Thyroid gland (tissue), 4 donors: ENCODE data around the gene TMEM92. TPM values are rescaled to one million over a fixed set of nuclear protein-coding genes. Genes with fewer than 3 reads are reported as not detected.

Experiments
- DNase-seq, 2 donors: peaks; one replicate each; pipeline ENCODE4 v3.0.0-alpha.2; 2019
- H3K27ac ChIP-seq, 3 donors: fragments of 200-600 bp; sonication (generic); 1 replicate in 2 of 3; 2 replicates in 1 of 3; pipeline ENCODE4 v1.5.1; 2016 to 2019; ENCODE audit warnings: mild to moderate bottlenecking in 1 of 3, moderate library complexity in 1 of 3
- H3K27me3 ChIP-seq: fragments of 200-600 bp; sonication (generic); one replicate; pipeline ENCODE4 v1.5.1; 2019
- H3K36me3 ChIP-seq, 2 donors: fragments of 200-600 bp; sonication (generic); one replicate each; pipeline ENCODE4 v1.5.1; 2016 to 2019
- H3K4me1 ChIP-seq, 2 donors: fragments of 200-600 bp; sonication (generic); one replicate each; pipeline ENCODE4 v1.5.1; 2017 to 2019
- H3K4me3 ChIP-seq, 3 donors: fragments of 200-600 bp; sonication (generic); replicated peaks in 1 of 3; 1 replicate in 2 of 3; 2 replicates in 1 of 3; pipeline ENCODE4 v1.5.1; 2016; ENCODE audit warnings: mild to moderate bottlenecking in 1 of 3
- H3K9me3 ChIP-seq: fragments of 200-600 bp; sonication (generic); one replicate; pipeline ENCODE4 v1.5.1; 2017
- POLR2A ChIP-seq, 2 donors: fragments of 450-650 bp; IDR thresholded peaks; one replicate each; pipeline ENCODE4 v1.6.1; 2017; ENCODE audit warnings: antibody characterized with exemption in 2 of 2, mild to moderate bottlenecking in 2 of 2, moderate library complexity in 1 of 2
- WGBS, 2 donors: methylation state at CpG; one replicate each; pipeline ENCODE4 v1.1.5; 2017; 5-methylcytosine and 5-hydroxymethylcytosine counted together
- intact Hi-C: fragments of 100-400 bp; cut with DNase I; formaldehyde crosslinking; loops from one replicate; pipeline ENCODE4 v1.15.1; 2023
- total RNA-seq, 4 donors: library from RNA; depleted of rRNA; stranded (reverse); fragments of >200 nt; gene quantifications; one replicate each; pipeline ENCODE4 v1.2.3, GENCODE V29; 2016
- TF ChIP-seq, protein P1 (sequence below), 6 experiments: fragments of 200-600 bp in 3 of 6; fragments of 450-650 bp in 3 of 6; sonication (generic) in 3 of 6; IDR thresholded peaks; one replicate each; pipeline ENCODE4 v1.5.1; 2016 to 2019; ENCODE audit warnings: antibody characterized with exemption in 6 of 6, mild to moderate bottlenecking in 2 of 6, inconsistent platforms in 1 of 6, moderate library complexity in 1 of 6

The TMEM92 gene
- total RNA-seq, 4 donors from 2014 or later = not detected

DNA sequence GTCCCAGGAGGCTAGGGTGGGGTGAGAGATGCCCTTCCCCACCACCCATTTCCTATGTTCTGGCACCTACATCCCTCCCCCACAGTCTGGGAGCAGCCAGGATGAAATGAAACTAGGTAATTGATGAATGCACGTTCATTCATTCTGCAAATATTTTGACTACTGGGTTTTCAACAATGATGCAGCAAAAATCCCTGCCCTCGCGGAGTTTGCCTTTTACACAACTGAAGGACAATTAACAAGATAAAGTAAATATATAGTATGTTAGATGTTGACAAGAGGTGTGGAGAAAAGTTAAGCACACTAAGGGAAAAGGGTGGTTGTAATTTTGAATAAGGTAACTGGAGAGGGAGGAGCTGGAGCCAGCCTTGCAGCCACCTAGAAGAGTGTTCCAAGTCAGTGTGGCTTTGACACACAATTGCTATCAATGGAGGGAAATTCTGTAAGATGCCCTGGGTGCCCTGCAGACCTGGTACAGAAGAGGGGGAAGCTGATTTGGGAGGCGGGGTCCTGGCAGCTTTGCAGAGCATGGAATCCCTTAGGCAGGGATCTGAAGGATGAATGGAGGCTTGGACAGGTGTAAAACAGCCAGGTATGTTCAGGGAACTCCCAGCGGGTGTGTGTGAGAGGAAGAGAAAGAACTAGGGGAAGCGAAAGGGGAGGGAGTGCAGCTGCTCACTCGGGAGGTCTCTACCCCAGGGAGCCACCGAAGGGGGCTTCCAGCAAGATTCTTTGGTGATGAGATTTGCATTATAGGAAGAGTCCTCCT, 2.5 kb downstream of the TMEM92 start:
- Histone ChIP-seq H3K9me3 (no peaks in the 10 kb centered on the region), H3K4me1 (peaks cover 0 to 11% of the 10 kb centered on the region in 2 donors), H3K36me3 (no peaks in the 10 kb centered on the region), H3K27me3 (peaks cover 6% of the 10 kb centered on the region), H3K27ac (no peak overlapping the region), H3K4me3 (no peak overlapping the region)
- WGBS, 2 donors = 43 to 47% methylated on average over 8 of the region's 8 CpGs
- no peak for DNase-seq
- intact Hi-C loops = no loop called here
- no peak for TF ChIP-seq POLR2A (IDR thresholded peaks at IDR 0.05)
- TF ChIP-seq, protein P1, sequence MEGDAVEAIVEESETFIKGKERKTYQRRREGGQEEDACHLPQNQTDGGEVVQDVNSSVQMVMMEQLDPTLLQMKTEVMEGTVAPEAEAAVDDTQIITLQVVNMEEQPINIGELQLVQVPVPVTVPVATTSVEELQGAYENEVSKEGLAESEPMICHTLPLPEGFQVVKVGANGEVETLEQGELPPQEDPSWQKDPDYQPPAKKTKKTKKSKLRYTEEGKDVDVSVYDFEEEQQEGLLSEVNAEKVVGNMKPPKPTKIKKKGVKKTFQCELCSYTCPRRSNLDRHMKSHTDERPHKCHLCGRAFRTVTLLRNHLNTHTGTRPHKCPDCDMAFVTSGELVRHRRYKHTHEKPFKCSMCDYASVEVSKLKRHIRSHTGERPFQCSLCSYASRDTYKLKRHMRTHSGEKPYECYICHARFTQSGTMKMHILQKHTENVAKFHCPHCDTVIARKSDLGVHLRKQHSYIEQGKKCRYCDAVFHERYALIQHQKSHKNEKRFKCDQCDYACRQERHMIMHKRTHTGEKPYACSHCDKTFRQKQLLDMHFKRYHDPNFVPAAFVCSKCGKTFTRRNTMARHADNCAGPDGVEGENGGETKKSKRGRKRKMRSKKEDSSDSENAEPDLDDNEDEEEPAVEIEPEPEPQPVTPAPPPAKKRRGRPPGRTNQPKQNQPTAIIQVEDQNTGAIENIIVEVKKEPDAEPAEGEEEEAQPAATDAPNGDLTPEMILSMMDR (IDR thresholded peaks at IDR 0.05) = no peak

DNA sequence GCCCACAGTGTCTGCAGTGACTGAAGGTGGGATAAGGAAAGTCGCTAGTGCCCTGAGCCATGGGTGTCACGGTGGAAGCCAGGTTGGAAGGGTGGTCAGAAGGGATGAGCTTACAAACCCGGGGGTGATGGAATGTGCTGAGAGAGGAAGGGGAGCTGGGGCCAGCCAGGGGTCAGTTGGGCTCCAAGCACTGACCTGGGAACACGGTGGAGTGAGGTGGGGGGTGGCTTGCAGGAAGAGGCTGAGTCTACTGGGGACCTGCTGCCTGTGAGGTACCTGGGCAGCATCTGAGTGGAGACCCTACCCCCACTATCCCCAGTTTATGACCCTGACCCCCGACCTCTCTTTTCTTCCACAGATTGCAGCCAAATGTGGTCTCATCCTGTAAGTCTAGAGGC, 3.1 kb downstream of the TMEM92 start:
- Histone ChIP-seq H3K4me1 (peaks cover 0 to 11% of the 10 kb centered on the region in 2 donors), H3K9me3 (no peaks in the 10 kb centered on the region), H3K36me3 (no peaks in the 10 kb centered on the region), H3K27me3 (peaks cover 6% of the 10 kb centered on the region), H3K27ac (no peak overlapping the region), H3K4me3 (no peak overlapping the region)
- no peak for DNase-seq
- WGBS, 2 donors = 50 to 59% methylated on average over 5 of the region's 5 CpGs
- TF ChIP-seq, protein P1 (IDR thresholded peaks at IDR 0.05) = no peak
- TF ChIP-seq POLR2A (IDR thresholded peaks at IDR 0.05) = no peak
- intact Hi-C loops = no loop called here

DNA sequence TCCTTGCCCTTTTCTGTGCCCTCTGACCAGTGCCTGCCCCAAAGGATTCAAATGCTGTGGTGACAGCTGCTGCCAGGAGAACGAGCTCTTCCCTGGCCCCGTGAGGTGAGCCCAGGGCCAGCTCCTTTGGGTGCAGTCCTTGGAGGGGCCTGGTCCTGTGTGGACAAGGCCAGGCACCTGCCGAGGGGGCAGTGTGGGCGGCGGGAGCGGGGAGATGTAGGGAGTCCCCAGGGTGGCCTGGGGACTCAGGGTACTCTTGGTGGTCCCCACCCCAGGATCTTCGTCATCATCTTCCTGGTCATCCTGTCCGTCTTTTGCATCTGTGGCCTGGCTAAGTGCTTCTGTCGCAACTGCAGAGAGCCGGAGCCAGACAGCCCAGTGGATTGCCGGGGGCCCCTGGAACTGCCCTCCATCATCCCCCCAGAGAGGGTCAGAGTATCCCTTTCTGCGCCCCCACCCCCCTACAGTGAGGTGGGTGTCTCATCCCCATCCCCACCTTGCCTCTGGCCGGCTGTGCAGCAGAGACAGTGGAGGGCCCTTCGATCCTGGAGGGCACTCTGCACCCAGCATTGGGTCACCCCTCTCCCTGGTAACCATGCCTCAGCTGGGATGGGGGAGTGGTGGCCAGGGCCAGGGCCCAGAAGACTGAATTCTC, 4.4 kb downstream of the TMEM92 start:
- H3K9me3 ChIP-seq = no peaks in the 10 kb centered on the region
- H3K4me3 ChIP-seq = no peak overlapping the region
- H3K36me3 ChIP-seq = no peaks in the 10 kb centered on the region
- WGBS, 2 donors = 91 to 94% methylated on average over 3 to 11 of the region's 14 CpGs
- no peaks in the 10 kb centered on the region for H3K4me1 ChIP-seq
- H3K27me3 ChIP-seq = peaks cover 6% of the 10 kb centered on the region
- no peak for TF ChIP-seq POLR2A (IDR thresholded peaks at IDR 0.05)
- no peak overlapping the region for H3K27ac ChIP-seq
- intact Hi-C loops = no loop called here
- no peak for DNase-seq

DNA sequence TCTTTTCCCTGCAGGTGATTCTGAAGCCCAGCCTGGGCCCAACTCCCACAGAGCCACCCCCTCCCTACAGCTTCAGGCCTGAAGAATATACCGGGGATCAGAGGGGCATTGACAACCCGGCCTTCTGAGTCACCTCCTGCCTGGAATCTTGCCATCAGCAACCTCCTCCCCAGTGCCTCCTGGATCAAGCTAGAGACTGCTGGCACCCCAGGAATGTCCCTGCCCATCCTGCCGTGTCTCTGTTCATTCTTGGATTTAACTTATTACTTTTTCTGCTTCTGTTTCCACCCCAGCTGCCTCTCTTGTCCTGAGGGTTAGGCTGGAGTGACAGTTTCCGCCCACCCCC, 4.9 kb downstream of the TMEM92 start:
- H3K27me3 ChIP-seq = peaks cover 6% of the 10 kb centered on the region
- no peaks in the 10 kb centered on the region for H3K9me3 ChIP-seq
- no peaks in the 10 kb centered on the region for H3K36me3 ChIP-seq
- TF ChIP-seq, protein P1 (IDR thresholded peaks at IDR 0.05) = no peak
- TF ChIP-seq POLR2A (IDR thresholded peaks at IDR 0.05) = no peak
- DNase-seq = no peak
- no peak overlapping the region for H3K4me3 ChIP-seq
- intact Hi-C loops = no loop called here
- no peak overlapping the region for H3K27ac ChIP-seq
- 74 to 76% methylated on average over 4 of the region's 4 CpGs for WGBS, 2 donors
- H3K4me1 ChIP-seq = no peaks in the 10 kb centered on the region

DNA sequence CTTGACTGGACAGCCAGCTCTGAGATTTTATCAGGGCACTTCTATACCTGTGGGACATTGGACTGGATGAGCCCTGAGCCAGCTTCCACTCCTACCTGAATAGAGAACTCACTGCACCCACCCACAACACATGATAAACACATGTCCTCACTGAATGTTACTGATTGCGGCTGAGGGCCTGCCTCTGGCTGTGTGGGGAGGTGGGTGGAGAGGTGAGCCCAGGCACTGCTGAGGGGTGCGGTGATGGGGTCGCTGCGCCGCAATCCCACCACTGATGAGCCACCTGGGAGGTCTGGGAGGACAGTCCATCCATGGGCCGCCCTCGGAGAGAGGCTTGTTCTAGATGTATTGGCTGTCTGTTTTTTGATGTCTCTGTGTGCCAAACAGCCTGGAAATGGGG, 5.4 kb downstream of the TMEM92 start:
- Histone ChIP-seq H3K4me3 (no peak overlapping the region), H3K36me3 (no peaks in the 10 kb centered on the region), H3K27me3 (peaks cover 1% of the 10 kb centered on the region), H3K9me3 (no peaks in the 10 kb centered on the region), H3K27ac (no peak overlapping the region), H3K4me1 (no peaks in the 10 kb centered on the region)
- no peak for TF ChIP-seq POLR2A (IDR thresholded peaks at IDR 0.05)
- TF ChIP-seq, protein P1 (IDR thresholded peaks at IDR 0.05) = no peak
- 91 to 100% methylated on average over 6 to 7 of the region's 7 CpGs for whole genome bisulfite sequencing, 2 donors
- DNase-seq = no peak
- intact Hi-C loops = no loop called here
